PFSK-1 (cell line): ENCODE data around the gene RERE.

Source experiments
- FOXP2 ChIP-seq: optimal IDR thresholded peaks from 2 replicates; pipeline ENCODE3; 2011; ENCODE audit warnings: borderline replicate concordance, control low read depth, inconsistent platforms; ENCODE audit not compliant: insufficient read depth; ENCODE audit errors: extremely low read length, extremely low read depth
- POLR2AphosphoS5 ChIP-seq: IDR thresholded peaks from 2 replicates; pipeline ENCODE4 v1.6.1; 2012; ENCODE audit warnings: low read depth, mild to moderate bottlenecking, control low read depth, low read length, moderate library complexity
- SIN3A ChIP-seq: IDR thresholded peaks from 2 replicates; pipeline ENCODE4 v1.6.1; 2012; ENCODE audit warnings: mild to moderate bottlenecking, low read length, moderate library complexity, borderline replicate concordance; ENCODE audit not compliant: insufficient read depth
- TAF1 ChIP-seq: IDR thresholded peaks from 2 replicates; pipeline ENCODE4 v1.6.1; 2012; ENCODE audit warnings: low read length, control low read depth, borderline replicate concordance; ENCODE audit not compliant: insufficient read depth
- TF ChIP-seq, protein P1 (sequence below), 2 experiments: IDR thresholded peaks; 2 replicates each; pipeline versions ENCODE4 v1.6.1 to v1.8.0; 2011 to 2012; ENCODE audit warnings: low read depth in 2 of 2, low read length in 2 of 2, control low read depth in 1 of 2, inconsistent platforms in 1 of 2, mild to moderate bottlenecking in 1 of 2, moderate library complexity in 1 of 2; ENCODE audit not compliant: insufficient read depth in 1 of 2

The RERE gene

DNA sequence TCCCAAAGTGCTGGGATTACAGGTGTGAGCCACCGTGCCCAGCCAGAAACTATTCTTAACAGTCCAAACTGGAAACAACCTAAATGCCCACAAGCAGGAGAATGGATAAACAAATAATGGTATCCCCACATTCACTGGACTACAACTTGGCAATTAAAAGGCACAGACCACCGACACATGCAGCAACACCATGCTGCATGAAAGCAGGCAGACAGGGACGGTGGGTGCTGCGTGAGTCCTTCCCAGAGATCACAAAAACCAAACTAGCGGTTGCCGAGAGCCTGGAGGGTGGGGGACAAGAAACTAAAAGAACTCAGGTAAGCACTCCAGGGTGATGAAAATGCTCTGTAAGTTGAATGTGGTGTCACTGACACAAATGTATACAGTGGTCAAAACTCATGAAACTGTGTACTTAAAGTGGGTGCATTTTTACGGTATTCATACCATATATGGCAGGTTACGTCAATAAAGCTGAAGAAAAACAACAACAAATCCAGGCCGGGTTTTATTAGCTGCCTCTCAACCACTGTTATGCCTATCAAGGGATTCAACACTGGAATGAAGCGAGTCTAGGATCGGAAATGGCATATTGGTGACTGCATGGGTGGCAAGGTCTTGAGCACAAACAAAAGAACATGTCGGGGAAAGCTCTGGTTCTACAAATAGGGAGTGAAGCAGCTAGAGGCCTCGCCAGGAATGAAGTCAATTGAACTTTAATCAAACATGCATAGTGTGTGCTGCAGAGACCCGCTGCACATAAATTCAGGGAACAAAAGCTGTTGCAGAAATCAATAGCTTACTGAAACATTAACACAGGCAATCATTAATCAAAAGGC, 447.2 kb downstream of the RERE start:
- no peak for TF ChIP-seq SIN3A
- no peak for TF ChIP-seq FOXP2
- TF ChIP-seq TAF1: no peak
- TF ChIP-seq POLR2AphosphoS5: no peak
- TF ChIP-seq, protein P1, sequence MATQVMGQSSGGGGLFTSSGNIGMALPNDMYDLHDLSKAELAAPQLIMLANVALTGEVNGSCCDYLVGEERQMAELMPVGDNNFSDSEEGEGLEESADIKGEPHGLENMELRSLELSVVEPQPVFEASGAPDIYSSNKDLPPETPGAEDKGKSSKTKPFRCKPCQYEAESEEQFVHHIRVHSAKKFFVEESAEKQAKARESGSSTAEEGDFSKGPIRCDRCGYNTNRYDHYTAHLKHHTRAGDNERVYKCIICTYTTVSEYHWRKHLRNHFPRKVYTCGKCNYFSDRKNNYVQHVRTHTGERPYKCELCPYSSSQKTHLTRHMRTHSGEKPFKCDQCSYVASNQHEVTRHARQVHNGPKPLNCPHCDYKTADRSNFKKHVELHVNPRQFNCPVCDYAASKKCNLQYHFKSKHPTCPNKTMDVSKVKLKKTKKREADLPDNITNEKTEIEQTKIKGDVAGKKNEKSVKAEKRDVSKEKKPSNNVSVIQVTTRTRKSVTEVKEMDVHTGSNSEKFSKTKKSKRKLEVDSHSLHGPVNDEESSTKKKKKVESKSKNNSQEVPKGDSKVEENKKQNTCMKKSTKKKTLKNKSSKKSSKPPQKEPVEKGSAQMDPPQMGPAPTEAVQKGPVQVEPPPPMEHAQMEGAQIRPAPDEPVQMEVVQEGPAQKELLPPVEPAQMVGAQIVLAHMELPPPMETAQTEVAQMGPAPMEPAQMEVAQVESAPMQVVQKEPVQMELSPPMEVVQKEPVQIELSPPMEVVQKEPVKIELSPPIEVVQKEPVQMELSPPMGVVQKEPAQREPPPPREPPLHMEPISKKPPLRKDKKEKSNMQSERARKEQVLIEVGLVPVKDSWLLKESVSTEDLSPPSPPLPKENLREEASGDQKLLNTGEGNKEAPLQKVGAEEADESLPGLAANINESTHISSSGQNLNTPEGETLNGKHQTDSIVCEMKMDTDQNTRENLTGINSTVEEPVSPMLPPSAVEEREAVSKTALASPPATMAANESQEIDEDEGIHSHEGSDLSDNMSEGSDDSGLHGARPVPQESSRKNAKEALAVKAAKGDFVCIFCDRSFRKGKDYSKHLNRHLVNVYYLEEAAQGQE (IDR thresholded peaks at IDR 0.05; ENCODE audit: insufficient read depth in 1 of 2, low read depth in 2 of 2, low read length in 2 of 2): no peak

DNA sequence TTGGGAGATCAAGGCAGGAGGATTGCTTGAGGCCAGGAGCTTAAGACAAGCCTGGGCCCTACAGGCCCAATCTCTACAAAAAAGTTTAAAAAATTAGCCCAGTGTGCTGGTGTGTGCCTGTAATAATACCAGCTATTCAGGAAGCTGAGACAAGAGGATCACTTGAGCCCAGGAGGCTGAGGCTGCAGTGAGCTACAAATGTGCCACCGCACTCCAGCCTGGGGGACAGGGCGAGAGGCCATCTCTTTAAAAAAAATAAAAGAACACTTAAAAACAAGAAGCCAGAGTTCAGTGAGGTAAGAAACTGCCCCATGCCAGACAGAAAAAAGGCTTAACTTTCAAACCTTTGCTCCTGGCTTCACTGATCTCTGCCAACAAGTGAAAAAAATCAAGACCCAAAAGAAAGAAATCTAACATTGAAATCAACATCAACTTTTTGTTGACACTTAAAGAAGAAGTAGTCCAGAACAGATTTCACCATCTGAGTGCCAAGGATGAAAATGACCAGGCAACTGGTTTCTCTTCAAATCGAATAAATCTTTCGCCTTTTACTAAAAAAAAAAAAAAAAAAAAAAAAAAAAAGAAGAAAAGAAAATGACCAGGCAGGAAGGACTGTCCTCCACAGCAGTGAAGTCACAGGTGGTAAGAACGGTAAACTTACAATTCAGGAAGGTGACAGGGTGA, 448.3 kb downstream of the RERE start:
- TF ChIP-seq FOXP2 (no peak), SIN3A (no peak), POLR2AphosphoS5 (no peak), TAF1 (no peak)
- TF ChIP-seq, protein P1 (IDR thresholded peaks at IDR 0.05; ENCODE audit: insufficient read depth in 1 of 2, low read depth in 2 of 2, low read length in 2 of 2): no peak

DNA sequence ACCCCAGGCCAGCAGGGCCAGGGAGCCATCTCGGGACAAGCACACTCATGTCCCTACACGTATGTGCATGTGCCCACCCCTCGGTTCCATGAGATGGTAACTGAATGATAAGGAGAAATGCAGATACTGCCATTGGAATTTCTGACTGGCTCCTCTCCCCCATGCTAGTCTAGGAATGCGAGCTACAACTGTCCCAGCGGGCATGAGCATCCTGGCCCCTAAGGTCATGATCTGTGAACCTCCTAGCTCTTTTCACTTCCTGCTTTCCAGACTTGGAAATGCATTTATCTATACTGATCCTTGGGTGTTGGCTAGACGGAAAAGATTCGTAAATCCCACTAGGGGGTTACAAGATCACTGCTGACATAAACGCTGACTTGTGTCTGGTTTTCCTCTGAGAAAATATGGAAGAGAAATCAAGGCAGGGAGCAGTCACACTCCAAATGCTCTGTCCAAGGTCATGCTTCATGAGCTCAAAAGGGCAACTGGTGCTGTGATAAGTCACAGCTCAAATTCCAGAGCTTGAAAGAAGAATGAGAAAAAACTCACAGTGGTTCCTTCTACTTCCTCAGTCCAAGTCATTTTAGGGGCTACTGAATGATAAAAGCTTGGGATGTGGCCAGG, 449.8 kb downstream of the RERE start:
- TF ChIP-seq FOXP2: no peak
- TF ChIP-seq, protein P1 (IDR thresholded peaks at IDR 0.05; ENCODE audit: insufficient read depth in 1 of 2, low read depth in 2 of 2, low read length in 2 of 2): peak in 1 of 2 experiments; percentile 48; a peak in 1 of 4 replicates

DNA sequence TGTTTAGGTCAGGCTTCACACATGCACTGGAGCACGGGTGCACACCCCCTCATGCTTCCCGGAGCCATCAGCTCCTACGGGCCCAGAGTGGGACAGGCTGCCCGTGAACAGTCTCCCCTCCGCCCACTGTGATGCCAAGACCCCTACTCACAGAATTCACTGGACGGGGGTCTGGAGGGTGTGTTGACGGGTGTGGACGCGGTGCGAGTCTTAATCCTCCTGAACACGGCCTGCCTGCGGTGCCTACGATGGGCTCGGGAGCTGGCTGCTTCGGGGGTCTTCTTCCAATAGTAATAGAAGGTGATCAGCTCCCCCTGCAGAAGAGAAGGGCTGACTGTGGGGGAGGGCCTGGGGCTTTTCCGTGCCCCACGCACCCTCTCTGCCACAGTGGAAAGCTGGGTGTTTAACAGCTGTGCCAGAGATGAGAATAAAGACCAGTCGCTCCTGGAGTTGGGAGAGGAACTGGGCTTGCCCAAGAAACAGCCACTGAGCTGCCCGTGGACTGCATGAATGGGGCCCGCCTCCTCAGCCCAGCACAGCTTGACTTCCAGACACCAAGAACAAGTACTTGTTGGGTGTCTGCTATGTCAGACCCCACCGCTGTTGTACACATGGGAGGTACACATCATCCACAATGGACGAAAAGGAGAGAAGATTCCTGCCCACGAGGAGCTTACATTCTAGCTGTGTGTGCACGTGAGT, 451.6 kb downstream of the RERE start:
- TF ChIP-seq POLR2AphosphoS5: no peak
- no peak for TF ChIP-seq FOXP2
- no peak for TF ChIP-seq SIN3A
- TF ChIP-seq TAF1: no peak
- TF ChIP-seq, protein P1 (IDR thresholded peaks at IDR 0.05; ENCODE audit: insufficient read depth in 1 of 2, low read depth in 2 of 2, low read length in 2 of 2): no peak
